ENCODE data around the gene ARHGEF10L.
"Not testable (repeated sequence)": the region's sequence is repeated elsewhere in the genome, so short reads cannot be mapped to it uniquely, and the experiment has no call there.

The ARHGEF10L gene

GRCh38 chr1:17725084-17725719 lies 185.7 kb downstream of the ARHGEF10L start:
- no peak for DNase-seq

- DNase-seq, result no peak
Measured at GRCh38 chr1:17725811-17726582, 186.5 kb downstream of the ARHGEF10L start.

GRCh38 chr1:17728123-17728712 lies 188.7 kb downstream of the ARHGEF10L start:
- no peak for DNase-seq

GRCh38 chr1:17729248-17729647 lies 189.8 kb downstream of the ARHGEF10L start:
- DNase-seq, result no peak

GRCh38 chr1:17729909-17730308 lies 190.4 kb downstream of the ARHGEF10L start:
- no peak for DNase-seq

- no peak for DNase-seq
Measured at GRCh38 chr1:17731460-17731859, 192.0 kb downstream of the ARHGEF10L start.

- DNase-seq, result no peak
Measured at GRCh38 chr1:17732475-17732874, 193.0 kb downstream of the ARHGEF10L start.

GRCh38 chr1:17733661-17734060 lies 194.2 kb downstream of the ARHGEF10L start:
- DNase-seq, result no peak

- DNase-seq, result no peak
Measured at GRCh38 chr1:17734609-17735008, 195.1 kb downstream of the ARHGEF10L start.

- no peak for DNase-seq
Measured at GRCh38 chr1:17735348-17735747, 195.8 kb downstream of the ARHGEF10L start.

GRCh38 chr1:17735793-17736192 lies 196.3 kb downstream of the ARHGEF10L start:
- no peak for DNase-seq

GRCh38 chr1:17736625-17737024 lies 197.1 kb downstream of the ARHGEF10L start:
- no peak for DNase-seq

GRCh38 chr1:17739050-17739449 lies 199.6 kb downstream of the ARHGEF10L start:
- DNase-seq, result no peak

- no peak for DNase-seq
Measured at GRCh38 chr1:17741052-17741451, 201.6 kb downstream of the ARHGEF10L start.

- no peak for DNase-seq
Measured at GRCh38 chr1:17742583-17742982, 203.1 kb downstream of the ARHGEF10L start.

GRCh38 chr1:17743008-17743647 lies 203.6 kb downstream of the ARHGEF10L start:
- no peak for DNase-seq

GRCh38 chr1:17743925-17744324 lies 204.4 kb downstream of the ARHGEF10L start:
- DNase-seq, result no peak

GRCh38 chr1:17744666-17745478 lies 205.4 kb downstream of the ARHGEF10L start:
- DNase-seq, result no peak

- no peak for DNase-seq
Measured at GRCh38 chr1:17745479-17745955, 206.0 kb downstream of the ARHGEF10L start.

- DNase-seq, result not testable (repeated sequence)
Measured at GRCh38 chr1:17746281-17746680, 206.8 kb downstream of the ARHGEF10L start.

GRCh38 chr1:17746920-17747319 lies 207.4 kb downstream of the ARHGEF10L start:
- DNase-seq, result no peak
